HG03442 (cell line): ENCODE results near the gene SETMAR.
A peak's percentile ranks its signal among the peaks of the same experiment; 100 is the strongest.

Experiments
- ATAC-seq: cut with Tn5 transposase; IDR thresholded peaks from one replicate; pipeline ENCODE4 v1.9.1; 2021; ENCODE audit warnings: mild to moderate bottlenecking, moderate library complexity; ENCODE audit not compliant: unreplicated experiment

Gene SETMAR

GRCh38 chr3:4351164-4351855, 48.1 kb downstream of the SETMAR start:
- ATAC-seq, result peak; percentile 35

DNA sequence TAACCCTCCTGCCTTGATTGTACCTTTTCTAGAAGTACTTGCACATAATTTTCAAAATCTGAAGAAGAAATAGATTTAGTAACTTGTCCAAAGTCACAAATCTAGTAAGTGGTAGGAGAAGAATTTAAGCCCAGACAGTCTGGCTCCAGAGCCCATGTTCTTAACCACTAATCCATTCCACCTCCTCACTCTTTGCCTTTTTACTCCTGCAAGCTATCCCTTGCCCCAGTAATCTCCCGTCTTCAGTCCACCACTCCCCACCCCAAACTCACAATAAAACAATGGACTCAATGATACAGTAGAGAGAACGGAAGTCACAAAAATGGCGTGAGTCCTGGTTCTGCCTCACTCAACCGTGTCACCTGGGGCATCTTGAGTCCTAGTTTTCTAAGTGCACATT, 48.7 kb downstream of the SETMAR start:
- no peak for ATAC-seq

DNA sequence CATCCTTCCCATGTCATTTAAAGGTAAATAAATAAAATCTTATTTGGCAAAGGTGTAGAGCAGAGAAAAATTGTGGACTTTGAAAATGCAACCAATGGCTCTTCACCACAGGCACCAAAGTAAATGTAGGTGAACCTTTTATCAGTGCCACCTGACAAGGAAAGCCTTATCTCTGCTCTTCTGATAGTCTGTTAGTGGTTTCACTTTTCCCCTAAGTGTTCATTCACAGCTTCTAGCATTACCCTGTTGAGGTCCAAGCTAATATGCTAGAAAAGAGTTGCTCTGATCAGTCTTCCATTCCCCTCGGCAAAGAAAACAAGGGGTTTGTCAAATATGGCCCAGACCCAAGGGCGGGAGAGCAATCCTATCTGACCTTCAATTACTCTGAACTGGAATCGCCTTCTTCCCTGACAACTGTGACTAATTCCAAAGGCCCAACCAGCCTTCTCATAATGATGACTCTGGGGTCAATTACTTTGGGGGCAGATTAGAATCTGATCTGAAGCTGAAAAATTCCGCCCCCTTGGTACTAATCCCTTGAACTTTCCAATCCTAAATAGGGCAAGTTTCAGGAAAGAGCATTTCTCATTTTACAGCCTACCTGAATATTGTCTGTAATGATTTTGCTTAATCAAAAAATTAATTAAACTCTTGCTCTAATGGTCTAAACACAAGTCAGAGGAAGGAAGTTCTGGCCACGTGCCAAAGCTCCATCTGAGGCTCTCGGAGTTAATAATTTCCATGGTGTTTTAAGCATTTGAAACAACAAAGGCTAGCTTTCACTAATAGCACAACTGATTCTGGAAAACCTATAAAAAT, 52.4 kb downstream of the SETMAR start:
- no peak for ATAC-seq

- no peak for ATAC-seq
These were observed 53.0 kb downstream of the SETMAR start for GRCh38 chr3:4356220-4356540.

GRCh38 chr3:4356546-4357410, 53.6 kb downstream of the SETMAR start:
- no peak for ATAC-seq

GRCh38 chr3:4358273-4358672, 55.1 kb downstream of the SETMAR start:
- ATAC-seq, result no peak

GRCh38 chr3:4359805-4360502, 56.8 kb downstream of the SETMAR start:
- no peak for ATAC-seq

- ATAC-seq, result no peak
These were observed 57.6 kb downstream of the SETMAR start for GRCh38 chr3:4360817-4361216.

- no peak for ATAC-seq
These were observed 59.4 kb downstream of the SETMAR start for GRCh38 chr3:4362523-4362922.
